OCI-LY1 (cell line): Measurements from ENCODE around the gene FAM222A.

Experiments used
- H2AFZ ChIP-seq: fragments of 200-600 bp; sonication (generic), shearing (Covaris generic); 2 replicates; pipeline ENCODE4 v1.6.0; 2014; ENCODE audit warnings: antibody characterized with exemption, mild to moderate bottlenecking, low read length
- H3F3A ChIP-seq: fragments of 200-600 bp; sonication (generic), shearing (Covaris generic); 2 replicates; pipeline ENCODE4 v1.6.0; 2014; ENCODE audit warnings: mild to moderate bottlenecking, antibody characterized with exemption, low read length, moderate library complexity; ENCODE audit not compliant: insufficient read depth
- H3K27ac ChIP-seq: fragments of 200-600 bp; sonication (generic); 2 replicates; pipeline ENCODE4 v1.5.1; 2014; ENCODE audit warnings: low read length, mixed run types, mild to moderate bottlenecking, low read depth; ENCODE audit not compliant: poor library complexity, severe bottlenecking
- H3K27me3 ChIP-seq: fragments of 200-600 bp; sonication (generic); 2 replicates; pipeline ENCODE4 v1.6.0; 2014; ENCODE audit warnings: antibody characterized with exemption, mild to moderate bottlenecking, low read length, moderate library complexity; ENCODE audit not compliant: insufficient read depth
- H3K36me3 ChIP-seq: fragments of 200-600 bp; sonication (generic); 2 replicates; pipeline ENCODE4 v1.6.1; 2014; ENCODE audit warnings: mild to moderate bottlenecking, antibody characterized with exemption, low read length, moderate library complexity, mixed read lengths; ENCODE audit not compliant: insufficient read depth
- H3K4me1 ChIP-seq: fragments of 200-600 bp; sonication (generic); 2 replicates; pipeline ENCODE4 v1.5.1; 2014; ENCODE audit warnings: mild to moderate bottlenecking, low read length, moderate library complexity; ENCODE audit not compliant: insufficient read depth, severe bottlenecking
- H3K4me2 ChIP-seq: fragments of 200-600 bp; sonication (generic), shearing (Covaris generic); 2 replicates; pipeline ENCODE4 v1.6.1; 2014; ENCODE audit warnings: low read length
- H3K4me3 ChIP-seq: fragments of 200-600 bp; sonication (generic); 2 replicates; pipeline ENCODE4 v1.5.1; 2014; ENCODE audit warnings: low read length, low read depth, mild to moderate bottlenecking, mixed read lengths; ENCODE audit not compliant: poor library complexity, severe bottlenecking
- H3K79me2 ChIP-seq: fragments of 200-600 bp; shearing (Covaris generic); 2 replicates; pipeline ENCODE4 v1.6.1; 2016; ENCODE audit warnings: mixed run types, low read length, mixed read lengths; ENCODE audit not compliant: insufficient read depth
- H3K9ac ChIP-seq: fragments of 200-600 bp; sonication (generic), shearing (Covaris generic); 2 replicates; pipeline ENCODE4 v1.6.1; 2014; ENCODE audit warnings: mild to moderate bottlenecking, low read length, mixed read lengths
- H3K9me2 ChIP-seq: fragments of 200-600 bp; sonication (generic), shearing (Covaris generic); 2 replicates; pipeline ENCODE4 v1.6.1; 2014; ENCODE audit warnings: low read depth, mild to moderate bottlenecking, low read length, mixed read lengths
- H3K9me3 ChIP-seq: fragments of 200-600 bp; shearing (Covaris generic); 2 replicates; pipeline ENCODE4 v1.6.1; 2014; ENCODE audit warnings: low read length, mixed read lengths
- H4K20me1 ChIP-seq: fragments of 200-600 bp; sonication (generic), shearing (Covaris generic); 2 replicates; pipeline ENCODE4 v1.6.0; 2016; ENCODE audit warnings: mild to moderate bottlenecking, low read length; ENCODE audit not compliant: insufficient read depth
- EZH2 ChIP-seq: fragments of 200-600 bp; sonication (generic), shearing (Covaris generic); IDR thresholded peaks from 2 replicates; pipeline ENCODE4 v1.8.0; 2017; ENCODE audit warnings: borderline replicate concordance, mixed run types, mild to moderate bottlenecking, antibody characterized with exemption, low read length, moderate library complexity, mixed read lengths
- TF ChIP-seq, protein P1 (sequence below): fragments of 200-600 bp; sonication (generic), shearing (Covaris generic); IDR thresholded peaks from 2 replicates; pipeline ENCODE4 v1.5.1; 2017; ENCODE audit warnings: mild to moderate bottlenecking, antibody characterized with exemption, low read length, moderate library complexity, mixed read lengths

FAM222A gene

GRCh38 chr12:109722721-109723094, 9.1 kb downstream of the FAM222A start:
- H4K20me1 ChIP-seq, result no peaks in the 10 kb centered on the region
- H3K4me3 ChIP-seq, result no peak overlapping the region
- no peaks in the 10 kb centered on the region for H3K36me3 ChIP-seq
- no peaks in the 10 kb centered on the region for H3K27me3 ChIP-seq
- H3K27ac ChIP-seq, result no peak overlapping the region
- H3K79me2 ChIP-seq, result no peaks in the 10 kb centered on the region
- no peaks in the 10 kb centered on the region for H3K4me1 ChIP-seq
- no peak overlapping the region for H3K4me2 ChIP-seq
- H3K9me3 ChIP-seq, result no peaks in the 10 kb centered on the region
- no peaks in the 10 kb centered on the region for H3F3A ChIP-seq
- no peak overlapping the region for H2AFZ ChIP-seq
- H3K9ac ChIP-seq, result no peak overlapping the region
- H3K9me2 ChIP-seq, result no peaks in the 10 kb centered on the region
- no peak for TF ChIP-seq EZH2
- TF ChIP-seq, protein P1, sequence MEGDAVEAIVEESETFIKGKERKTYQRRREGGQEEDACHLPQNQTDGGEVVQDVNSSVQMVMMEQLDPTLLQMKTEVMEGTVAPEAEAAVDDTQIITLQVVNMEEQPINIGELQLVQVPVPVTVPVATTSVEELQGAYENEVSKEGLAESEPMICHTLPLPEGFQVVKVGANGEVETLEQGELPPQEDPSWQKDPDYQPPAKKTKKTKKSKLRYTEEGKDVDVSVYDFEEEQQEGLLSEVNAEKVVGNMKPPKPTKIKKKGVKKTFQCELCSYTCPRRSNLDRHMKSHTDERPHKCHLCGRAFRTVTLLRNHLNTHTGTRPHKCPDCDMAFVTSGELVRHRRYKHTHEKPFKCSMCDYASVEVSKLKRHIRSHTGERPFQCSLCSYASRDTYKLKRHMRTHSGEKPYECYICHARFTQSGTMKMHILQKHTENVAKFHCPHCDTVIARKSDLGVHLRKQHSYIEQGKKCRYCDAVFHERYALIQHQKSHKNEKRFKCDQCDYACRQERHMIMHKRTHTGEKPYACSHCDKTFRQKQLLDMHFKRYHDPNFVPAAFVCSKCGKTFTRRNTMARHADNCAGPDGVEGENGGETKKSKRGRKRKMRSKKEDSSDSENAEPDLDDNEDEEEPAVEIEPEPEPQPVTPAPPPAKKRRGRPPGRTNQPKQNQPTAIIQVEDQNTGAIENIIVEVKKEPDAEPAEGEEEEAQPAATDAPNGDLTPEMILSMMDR, result no peak

GRCh38 chr12:109723311-109723881, 9.8 kb downstream of the FAM222A start:
- Histone ChIP-seq H3K9me2 (no peaks in the 10 kb centered on the region), H3F3A (no peaks in the 10 kb centered on the region), H3K9me3 (no peaks in the 10 kb centered on the region), H3K4me3 (no peak overlapping the region), H3K27ac (no peak overlapping the region), H3K27me3 (no peaks in the 10 kb centered on the region), H4K20me1 (no peaks in the 10 kb centered on the region), H3K4me1 (no peaks in the 10 kb centered on the region), H3K4me2 (no peak overlapping the region), H3K79me2 (no peaks in the 10 kb centered on the region), H2AFZ (no peak overlapping the region), H3K36me3 (no peaks in the 10 kb centered on the region), H3K9ac (no peak overlapping the region)
- no peak for TF ChIP-seq EZH2
- TF ChIP-seq, protein P1, result no peak

GRCh38 chr12:109724321-109724892, 10.8 kb downstream of the FAM222A start:
- no peaks in the 10 kb centered on the region for H3K9me2 ChIP-seq
- H3K27ac ChIP-seq, result no peak overlapping the region
- H3K27me3 ChIP-seq, result no peaks in the 10 kb centered on the region
- no peaks in the 10 kb centered on the region for H3K36me3 ChIP-seq
- no peak for TF ChIP-seq EZH2
- TF ChIP-seq, protein P1, result no peak
- H3K9me3 ChIP-seq, result no peaks in the 10 kb centered on the region
- H3K4me3 ChIP-seq, result no peak overlapping the region
- H3K4me2 ChIP-seq, result no peak overlapping the region
- H3K4me1 ChIP-seq, result no peaks in the 10 kb centered on the region
- H3F3A ChIP-seq, result no peaks in the 10 kb centered on the region
- H3K79me2 ChIP-seq, result no peaks in the 10 kb centered on the region
- no peak overlapping the region for H3K9ac ChIP-seq
- no peaks in the 10 kb centered on the region for H4K20me1 ChIP-seq
- no peak overlapping the region for H2AFZ ChIP-seq
